GM18858 (cell line): Measurements from ENCODE around the gene ITPK1.

ENCODE experiments used
- ATAC-seq: cut with Tn5 transposase; IDR thresholded peaks from one replicate; pipeline ENCODE4 v1.9.1; 2021; ENCODE audit not compliant: unreplicated experiment

The ITPK1 gene

GRCh38 chr14:92942136-92942535, 173.6 kb downstream of the ITPK1 start:
- ATAC-seq, result no peak

GRCh38 chr14:92941531-92941930, 174.2 kb downstream of the ITPK1 start:
- no peak for ATAC-seq

- ATAC-seq, result no peak
Observed at GRCh38 chr14:92940543-92940942, 175.2 kb downstream of the ITPK1 start.

- no peak for ATAC-seq
Observed at GRCh38 chr14:92939699-92940098, 176.0 kb downstream of the ITPK1 start.

GRCh38 chr14:92938890-92939671, 176.6 kb downstream of the ITPK1 start:
- ATAC-seq, result no peak

GRCh38 chr14:92938235-92938875, 177.4 kb downstream of the ITPK1 start:
- no peak for ATAC-seq

GRCh38 chr14:92937051-92937937, 178.4 kb downstream of the ITPK1 start:
- no peak for ATAC-seq

GRCh38 chr14:92936085-92936484, 179.6 kb downstream of the ITPK1 start:
- no peak for ATAC-seq

GRCh38 chr14:92935446-92935845, 180.3 kb downstream of the ITPK1 start:
- ATAC-seq, result no peak

GRCh38 chr14:92934196-92935085, 181.3 kb downstream of the ITPK1 start:
- no peak for ATAC-seq

- no peak for ATAC-seq
Observed at GRCh38 chr14:92933481-92933880, 182.2 kb downstream of the ITPK1 start.

- ATAC-seq, result no peak
Observed at GRCh38 chr14:92932448-92933395, 183.0 kb downstream of the ITPK1 start.

GRCh38 chr14:92931681-92932447, 183.9 kb downstream of the ITPK1 start:
- ATAC-seq, result no peak

GRCh38 chr14:92930737-92931602, 184.8 kb downstream of the ITPK1 start:
- no peak for ATAC-seq

- ATAC-seq, result no peak
Observed at GRCh38 chr14:92929689-92930608, 185.8 kb downstream of the ITPK1 start.

- no peak for ATAC-seq
Observed at GRCh38 chr14:92928961-92929688, 186.6 kb downstream of the ITPK1 start.
